SK-N-SH (cell line): ENCODE measurements around the gene ARHGEF12. TPM values are rescaled to one million over a fixed set of nuclear protein-coding genes. Genes with fewer than 3 reads are reported as not detected.
A peak's percentile ranks its signal among the peaks of the same experiment; 100 is the strongest.

Experiments
- CTCF ChIA-PET: fragments of 300-600, 350-600 bp; formaldehyde crosslinking; extraction: SDS; loops from one replicate; lab custom pipeline; 2021; lab: Yijun Ruan, JAX
- POLR2A ChIA-PET: fragments of 350-600 bp; sonication (Branson Sonifier 250); formaldehyde crosslinking; extraction: SDS; loops from one replicate; lab custom pipeline; 2020; ENCODE audit warnings: antibody characterized with exemption, inconsistent platforms; lab: Yijun Ruan, JAX
- DNase-seq: peaks from one replicate; pipeline ENCODE4 v3.0.0; 2012
- H2AFZ ChIP-seq: fragments of 200-600 bp; sonication (generic); 2 replicates; pipeline ENCODE4 v1.8.1; 2016; ENCODE audit warnings: antibody characterized with exemption, mild to moderate bottlenecking, low read depth
- H3F3A ChIP-seq: fragments of 200-600 bp; sonication (generic); replicated peaks from 2 replicates; pipeline ENCODE3; 2016; ENCODE audit warnings: antibody characterized with exemption, mild to moderate bottlenecking; ENCODE audit not compliant: insufficient read depth
- H3K27ac ChIP-seq, 2 experiments: fragments of 200-500 bp in 1 of 2; fragments of 200-600 bp in 1 of 2; sonication (Bioruptor generic) in 1 of 2; sonication (generic), shearing (Covaris generic) in 1 of 2; 2 replicates each; pipeline versions ENCODE4 v1.5.1 to v1.6.1; 2014 to 2016; ENCODE audit warnings: low read depth in 2 of 2, inconsistent platforms in 1 of 2, low read length in 1 of 2, mild to moderate bottlenecking in 1 of 2, mixed read lengths in 1 of 2
- H3K27me3 ChIP-seq: fragments of 200-600 bp; sonication (generic), shearing (Covaris generic); 2 replicates; pipeline ENCODE4 v1.6.1; 2016; ENCODE audit warnings: mixed run types; ENCODE audit not compliant: insufficient read depth
- H3K36me3 ChIP-seq, 2 experiments: fragments of 200-500 bp in 1 of 2; fragments of 200-600 bp in 1 of 2; sonication (Bioruptor generic) in 1 of 2; sonication (generic) in 1 of 2; replicated peaks in 1 of 2; 2 replicates each; pipeline versions ENCODE3 to v1.5.1; 2014 to 2016; ENCODE audit warnings: low read length in 1 of 2, mild to moderate bottlenecking in 1 of 2; ENCODE audit not compliant: insufficient read depth in 2 of 2, control insufficient read depth in 1 of 2
- H3K4me1 ChIP-seq, 2 experiments: fragments of 200-500 bp in 1 of 2; fragments of 200-600 bp in 1 of 2; sonication (Bioruptor generic) in 1 of 2; sonication (generic), shearing (Covaris generic) in 1 of 2; 2 replicates each; pipeline versions ENCODE4 v1.5.1 to v1.6.1; 2014 to 2016; ENCODE audit warnings: low read depth in 1 of 2, low read length in 1 of 2, mixed run types in 1 of 2; ENCODE audit not compliant: insufficient read depth in 2 of 2, control insufficient read depth in 1 of 2
- H3K4me2 ChIP-seq: fragments of 200-600 bp; sonication (generic), shearing (Covaris generic); 2 replicates; pipeline ENCODE4 v1.6.1; 2017; ENCODE audit warnings: mixed run types
- H3K4me3 ChIP-seq, 2 experiments: fragments of 200-500 bp in 1 of 2; fragments of 200-600 bp in 1 of 2; sonication (Bioruptor generic) in 1 of 2; sonication (generic), shearing (Covaris generic) in 1 of 2; 2 replicates each; pipeline versions ENCODE4 v1.5.1 to v1.8.1; 2014 to 2016; ENCODE audit warnings: low read depth in 2 of 2, inconsistent platforms in 1 of 2, low read length in 1 of 2, mild to moderate bottlenecking in 1 of 2, mixed read lengths in 1 of 2, moderate library complexity in 1 of 2
- H3K79me2 ChIP-seq: fragments of 200-600 bp; sonication (generic); 2 replicates; pipeline ENCODE4 v1.8.1; 2017; ENCODE audit warnings: mild to moderate bottlenecking; ENCODE audit not compliant: insufficient read depth
- H3K9ac ChIP-seq: fragments of 200-600 bp; sonication (generic); 2 replicates; pipeline ENCODE4 v1.6.1; 2017; ENCODE audit warnings: mixed run types
- H3K9me2 ChIP-seq: fragments of 200-600 bp; sonication (generic); 2 replicates; pipeline ENCODE4 v1.6.1; 2017; ENCODE audit warnings: mixed run types
- H3K9me3 ChIP-seq: fragments of 200-600 bp; sonication (generic); 2 replicates; pipeline ENCODE4 v1.6.1; 2017; ENCODE audit warnings: mixed run types, mild to moderate bottlenecking, moderate library complexity
- H4K20me1 ChIP-seq: fragments of 200-600 bp; sonication (generic); 2 replicates; pipeline ENCODE4 v1.6.1; 2017; ENCODE audit warnings: mild to moderate bottlenecking, mixed run types; ENCODE audit not compliant: insufficient read depth
- CHD2 ChIP-seq: fragments of 150-350 bp; IDR thresholded peaks from 2 replicates; pipeline ENCODE4 v1.6.1; 2018; ENCODE audit warnings: low read length; ENCODE audit not compliant: partially characterized antibody
- EZH2phosphoT487 ChIP-seq: fragments of 200-600 bp; sonication (generic); IDR thresholded peaks from 2 replicates; pipeline ENCODE4 v1.6.1; 2017; ENCODE audit warnings: low read depth, mixed run types, mild to moderate bottlenecking, antibody characterized with exemption, moderate library complexity, borderline replicate concordance
- FOXJ3 ChIP-seq: sonication (generic); formaldehyde crosslinking; IDR thresholded peaks from 2 replicates; pipeline ENCODE4 v1.5.1; 2020; ENCODE audit warnings: mild to moderate bottlenecking, missing genetic modification reagents
- GATA2 ChIP-seq: sonication (generic); formaldehyde crosslinking; IDR thresholded peaks from 2 replicates; pipeline ENCODE4 v1.5.0; 2020; ENCODE audit warnings: mild to moderate bottlenecking, missing genetic modification reagents
- JUND ChIP-seq: IDR thresholded peaks from 2 replicates; pipeline ENCODE4 v1.4.0; 2012
- MXI1 ChIP-seq: IDR thresholded peaks from 2 replicates; pipeline ENCODE4 v1.6.1; 2012; ENCODE audit warnings: mild to moderate bottlenecking, low read depth, low read length, improper control_type of control experiment
- NFIC ChIP-seq: IDR thresholded peaks from 2 replicates; pipeline ENCODE4 v1.4.0; 2012; ENCODE audit warnings: borderline replicate concordance
- RAD21 ChIP-seq: IDR thresholded peaks from 2 replicates; pipeline ENCODE4 v1.6.1; 2012; ENCODE audit warnings: mild to moderate bottlenecking, low read length
- RFX5 ChIP-seq: IDR thresholded peaks from 2 replicates; pipeline ENCODE4 v1.6.1; 2012; ENCODE audit warnings: mild to moderate bottlenecking, improper control_type of control experiment, low read length
- YY1 ChIP-seq: IDR thresholded peaks from 2 replicates; pipeline ENCODE4 v1.4.0; 2012; ENCODE audit warnings: low read depth, mild to moderate bottlenecking
- WGBS: methylation state at CpG from one replicate; pipeline ENCODE4 v1.1.6; 2017; ENCODE audit warnings: low lambda C conversion rate; 5-methylcytosine and 5-hydroxymethylcytosine counted together
- polyA plus RNA-seq, 3 experiments: library from polyadenylated mRNA; depleted of rRNA; stranded (reverse); fragments of >200 nt; gene quantifications; 2 replicates each; pipeline ENCODE4 v1.2.3, GENCODE V29; 2012
- TF ChIP-seq, protein P1 (sequence below): fragments of 150-350 bp; IDR thresholded peaks from 2 replicates; pipeline ENCODE4 v1.6.1; 2016; ENCODE audit warnings: mild to moderate bottlenecking, low read depth, low read length
- TF ChIP-seq, protein P2 (sequence below): IDR thresholded peaks from 2 replicates; pipeline ENCODE4 v1.4.0; 2012; ENCODE audit warnings: low read depth, borderline replicate concordance
- TF ChIP-seq, protein P3 (sequence below): fragments of 200-600 bp; sonication (generic); IDR thresholded peaks from 2 replicates; pipeline ENCODE4 v1.6.1; 2017; ENCODE audit warnings: antibody characterized with exemption, mild to moderate bottlenecking, moderate library complexity
- TF ChIP-seq, protein P4 (sequence below): IDR thresholded peaks from 2 replicates; pipeline ENCODE4 v1.4.0; 2012; ENCODE audit warnings: low read depth, borderline replicate concordance

Gene ARHGEF12
- polyA plus RNA-seq, 1 of the 3 experiments (the other 2 are of a cell fraction): 12.3 TPM

DNA sequence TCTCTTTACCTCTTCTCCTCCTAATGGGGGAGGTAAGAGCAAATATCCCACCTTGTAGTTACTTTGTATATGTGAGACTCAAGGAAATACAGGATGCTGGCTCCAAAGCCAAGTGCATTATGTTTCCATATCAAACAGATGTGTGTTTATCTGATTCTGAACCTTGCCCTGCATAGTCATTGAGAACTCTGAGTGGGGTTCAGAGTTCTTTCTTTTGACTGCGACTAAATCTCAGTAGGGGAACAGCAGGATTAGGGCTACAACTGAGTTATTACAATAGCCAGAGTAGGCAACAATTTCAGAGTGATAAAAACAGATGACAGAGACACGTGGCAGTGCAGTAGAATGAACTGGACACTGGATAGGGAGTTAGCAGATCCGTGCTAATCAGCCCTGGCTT lies 45.3 kb upstream of the ARHGEF12 start:
- no peak overlapping the region for H2AFZ ChIP-seq
- no peak overlapping the region for H3K9ac ChIP-seq
- no peak overlapping the region for H3K27ac ChIP-seq
- no peaks in the 10 kb centered on the region for H4K20me1 ChIP-seq
- H3K4me1 ChIP-seq: peaks cover 0 to 21% of the 10 kb centered on the region in 2 experiments; a peak in 2 of 4 replicates
- CTCF ChIA-PET: interaction anchor here (1.2 to 19.4 kb wide), 5 partner anchors 9 to 60 kb away, joined by 3 to 622 read pairs (median 3); partner anchors contain the start of gene POU2F3
- no peaks in the 10 kb centered on the region for H3K79me2 ChIP-seq
- no peaks in the 10 kb centered on the region; the same call in 1 of the 2 replicates for H3K27me3 ChIP-seq
- WGBS: 30% methylated on average over 3 of the region's 3 CpGs
- H3K4me3 ChIP-seq: no peak overlapping the region
- no peaks in the 10 kb centered on the region for H3K36me3 ChIP-seq
- no peaks in the 10 kb centered on the region for H3K9me3 ChIP-seq
- DNase-seq: no peak
- no peaks in the 10 kb centered on the region for H3K9me2 ChIP-seq
- TF ChIP-seq, protein P1, sequence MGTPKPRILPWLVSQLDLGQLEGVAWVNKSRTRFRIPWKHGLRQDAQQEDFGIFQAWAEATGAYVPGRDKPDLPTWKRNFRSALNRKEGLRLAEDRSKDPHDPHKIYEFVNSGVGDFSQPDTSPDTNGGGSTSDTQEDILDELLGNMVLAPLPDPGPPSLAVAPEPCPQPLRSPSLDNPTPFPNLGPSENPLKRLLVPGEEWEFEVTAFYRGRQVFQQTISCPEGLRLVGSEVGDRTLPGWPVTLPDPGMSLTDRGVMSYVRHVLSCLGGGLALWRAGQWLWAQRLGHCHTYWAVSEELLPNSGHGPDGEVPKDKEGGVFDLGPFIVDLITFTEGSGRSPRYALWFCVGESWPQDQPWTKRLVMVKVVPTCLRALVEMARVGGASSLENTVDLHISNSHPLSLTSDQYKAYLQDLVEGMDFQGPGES: no peak
- TF ChIP-seq GATA2 (CRISPR knock-in tag) (0 out of 2 replicates have a peak, but pooled peaks have one; percentile 18), CHD2 (no peak)
- H3K4me2 ChIP-seq: no peak overlapping the region
- H3F3A ChIP-seq: no peaks in the 10 kb centered on the region
- POLR2A ChIA-PET: no interaction called here

DNA sequence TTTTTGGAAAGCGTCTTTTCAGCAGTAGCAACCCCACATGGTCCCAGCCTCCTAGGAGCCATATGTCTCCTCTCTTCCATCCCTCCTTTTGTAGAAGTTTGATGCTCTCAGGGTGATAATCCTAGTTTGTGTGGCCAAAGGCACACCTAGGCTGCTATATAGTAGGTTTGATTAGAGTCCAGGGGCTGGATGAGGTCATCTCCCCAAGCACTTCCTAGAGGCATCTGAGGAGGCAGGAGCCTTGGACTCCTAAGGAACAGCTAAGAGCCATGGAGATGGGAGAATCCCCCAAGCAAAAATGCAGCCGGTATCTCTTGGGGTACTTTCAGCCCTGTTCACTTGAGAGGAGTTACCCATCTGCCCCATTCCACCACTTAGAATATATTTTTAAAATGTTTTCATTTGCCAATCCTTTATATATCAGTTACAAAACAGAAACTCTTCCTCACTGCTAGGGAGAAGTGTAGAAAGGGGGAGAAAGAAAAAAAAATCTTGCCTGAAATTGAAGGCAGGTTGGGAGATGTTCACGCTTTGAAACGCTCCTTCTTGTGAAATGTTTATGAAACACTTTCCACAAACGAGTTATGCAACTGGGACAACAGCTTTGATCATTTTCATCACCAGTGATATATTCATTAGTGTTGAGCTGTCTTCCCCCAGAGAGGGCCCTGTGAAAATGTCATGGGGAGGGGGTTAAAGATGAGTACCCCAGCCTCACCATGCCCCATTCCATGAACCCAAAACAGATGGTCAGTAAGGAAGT lies 43.0 kb upstream of the ARHGEF12 start:
- Histone ChIP-seq H2AFZ (no peak overlapping the region), H3K4me2 (no peak overlapping the region), H3F3A (no peaks in the 10 kb centered on the region), H3K9me2 (no peaks in the 10 kb centered on the region), H3K4me3 (no peak overlapping the region), H3K27ac (no peak overlapping the region), H4K20me1 (no peaks in the 10 kb centered on the region), H3K9me3 (no peaks in the 10 kb centered on the region), H3K9ac (no peak overlapping the region), H3K27me3 (no peaks in the 10 kb centered on the region; the same call in 1 of the 2 replicates), H3K79me2 (no peaks in the 10 kb centered on the region), H3K4me1 (peaks cover 0 to 21% of the 10 kb centered on the region in 2 experiments; a peak in 2 of 4 replicates), H3K36me3 (no peaks in the 10 kb centered on the region)
- POLR2A ChIA-PET: no interaction called here
- TF ChIP-seq RFX5: no peak
- no peak for TF ChIP-seq NFIC
- TF ChIP-seq MXI1: no peak
- no peak for TF ChIP-seq JUND
- TF ChIP-seq EZH2phosphoT487: no peak
- CTCF ChIA-PET: interaction anchor here (1.5 to 19.4 kb wide), 3 partner anchors 10 to 121 kb away, joined by 6 to 622 read pairs (median 189); partner anchors contain the start of gene POU2F3
- WGBS: 77% methylated on average over 5 of the region's 5 CpGs
- DNase-seq: no peak

DNA sequence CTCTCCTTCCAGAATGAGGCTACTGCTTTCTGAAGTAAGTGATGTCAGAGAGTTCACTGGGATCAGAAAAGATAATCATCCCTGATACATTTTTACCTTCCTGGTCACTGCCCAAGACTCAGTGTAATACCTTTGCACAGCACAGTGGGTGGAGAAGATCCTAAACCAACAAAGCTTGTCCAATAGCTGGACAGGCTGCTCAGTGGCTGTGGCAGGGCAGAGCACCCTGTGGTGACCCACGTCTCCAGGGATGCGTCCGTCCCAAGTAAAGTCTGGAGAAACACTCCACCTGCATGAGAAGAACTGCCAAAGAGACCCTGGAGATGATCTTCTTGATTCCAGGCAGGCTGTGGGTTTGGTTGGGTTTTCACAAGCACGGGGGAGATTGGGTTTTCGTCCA lies 42.1 kb upstream of the ARHGEF12 start:
- ChIA-PET CTCF (interaction anchor here (0.6 to 19.4 kb wide), 7 partner anchors 9 to 921 kb away, joined by 3 to 622 read pairs (median 3); partner anchors contain the start of genes GRIK4 and POU2F3), POLR2A (interaction anchor here (0.7 kb wide), 1 partner anchor 307 kb away, joined by 4 read pairs; no protein-coding TSS in a partner anchor)
- H3K27me3 ChIP-seq: peaks cover under 1% of the 10 kb centered on the region
- no peak for TF ChIP-seq NFIC
- no peak for TF ChIP-seq RAD21
- no peak for TF ChIP-seq YY1
- no peak for TF ChIP-seq JUND
- no peak for TF ChIP-seq FOXJ3 (CRISPR knock-in tag)
- TF ChIP-seq, protein P2, sequence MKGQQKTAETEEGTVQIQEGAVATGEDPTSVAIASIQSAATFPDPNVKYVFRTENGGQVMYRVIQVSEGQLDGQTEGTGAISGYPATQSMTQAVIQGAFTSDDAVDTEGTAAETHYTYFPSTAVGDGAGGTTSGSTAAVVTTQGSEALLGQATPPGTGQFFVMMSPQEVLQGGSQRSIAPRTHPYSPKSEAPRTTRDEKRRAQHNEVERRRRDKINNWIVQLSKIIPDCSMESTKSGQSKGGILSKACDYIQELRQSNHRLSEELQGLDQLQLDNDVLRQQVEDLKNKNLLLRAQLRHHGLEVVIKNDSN: no peak
- TF ChIP-seq, protein P3, sequence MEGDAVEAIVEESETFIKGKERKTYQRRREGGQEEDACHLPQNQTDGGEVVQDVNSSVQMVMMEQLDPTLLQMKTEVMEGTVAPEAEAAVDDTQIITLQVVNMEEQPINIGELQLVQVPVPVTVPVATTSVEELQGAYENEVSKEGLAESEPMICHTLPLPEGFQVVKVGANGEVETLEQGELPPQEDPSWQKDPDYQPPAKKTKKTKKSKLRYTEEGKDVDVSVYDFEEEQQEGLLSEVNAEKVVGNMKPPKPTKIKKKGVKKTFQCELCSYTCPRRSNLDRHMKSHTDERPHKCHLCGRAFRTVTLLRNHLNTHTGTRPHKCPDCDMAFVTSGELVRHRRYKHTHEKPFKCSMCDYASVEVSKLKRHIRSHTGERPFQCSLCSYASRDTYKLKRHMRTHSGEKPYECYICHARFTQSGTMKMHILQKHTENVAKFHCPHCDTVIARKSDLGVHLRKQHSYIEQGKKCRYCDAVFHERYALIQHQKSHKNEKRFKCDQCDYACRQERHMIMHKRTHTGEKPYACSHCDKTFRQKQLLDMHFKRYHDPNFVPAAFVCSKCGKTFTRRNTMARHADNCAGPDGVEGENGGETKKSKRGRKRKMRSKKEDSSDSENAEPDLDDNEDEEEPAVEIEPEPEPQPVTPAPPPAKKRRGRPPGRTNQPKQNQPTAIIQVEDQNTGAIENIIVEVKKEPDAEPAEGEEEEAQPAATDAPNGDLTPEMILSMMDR: no peak
- TF ChIP-seq, protein P4, sequence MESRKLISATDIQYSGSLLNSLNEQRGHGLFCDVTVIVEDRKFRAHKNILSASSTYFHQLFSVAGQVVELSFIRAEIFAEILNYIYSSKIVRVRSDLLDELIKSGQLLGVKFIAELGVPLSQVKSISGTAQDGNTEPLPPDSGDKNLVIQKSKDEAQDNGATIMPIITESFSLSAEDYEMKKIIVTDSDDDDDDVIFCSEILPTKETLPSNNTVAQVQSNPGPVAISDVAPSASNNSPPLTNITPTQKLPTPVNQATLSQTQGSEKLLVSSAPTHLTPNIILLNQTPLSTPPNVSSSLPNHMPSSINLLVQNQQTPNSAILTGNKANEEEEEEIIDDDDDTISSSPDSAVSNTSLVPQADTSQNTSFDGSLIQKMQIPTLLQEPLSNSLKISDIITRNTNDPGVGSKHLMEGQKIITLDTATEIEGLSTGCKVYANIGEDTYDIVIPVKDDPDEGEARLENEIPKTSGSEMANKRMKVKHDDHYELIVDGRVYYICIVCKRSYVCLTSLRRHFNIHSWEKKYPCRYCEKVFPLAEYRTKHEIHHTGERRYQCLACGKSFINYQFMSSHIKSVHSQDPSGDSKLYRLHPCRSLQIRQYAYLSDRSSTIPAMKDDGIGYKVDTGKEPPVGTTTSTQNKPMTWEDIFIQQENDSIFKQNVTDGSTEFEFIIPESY: no peak
- no peak for TF ChIP-seq RFX5

More for the DNA sequence above, 42.1 kb upstream of the ARHGEF12 start:
- no peak overlapping the region for H3K4me2 ChIP-seq
- H3K4me1 ChIP-seq: peaks cover 0 to 21% of the 10 kb centered on the region in 2 experiments; a peak in 2 of 4 replicates
- H3K9me3 ChIP-seq: no peaks in the 10 kb centered on the region
- no peaks in the 10 kb centered on the region for H3F3A ChIP-seq
- no peak for DNase-seq
- H3K27ac ChIP-seq: no peak overlapping the region
- 51% methylated on average over 2 of the region's 5 CpGs for WGBS
- no peaks in the 10 kb centered on the region for H4K20me1 ChIP-seq
- no peaks in the 10 kb centered on the region for H3K79me2 ChIP-seq
- H3K36me3 ChIP-seq: no peaks in the 10 kb centered on the region
- no peak overlapping the region for H2AFZ ChIP-seq
- H3K9me2 ChIP-seq: no peaks in the 10 kb centered on the region
- no peak overlapping the region for H3K4me3 ChIP-seq
- H3K9ac ChIP-seq: no peak overlapping the region
